Neural cell (in vitro differentiated cells): ENCODE data around the gene DLL1.

Experiments
- CTCF ChIP-seq: fragments of 450-650 bp; IDR thresholded peaks from 2 replicates; pipeline ENCODE4 v1.5.1; 2014; ENCODE audit warnings: antibody characterized with exemption, mild to moderate bottlenecking, moderate library complexity; ENCODE audit not compliant: poor library complexity, severe bottlenecking
- EP300 ChIP-seq: fragments of 450-650 bp; conservative IDR thresholded peaks from 2 replicates; pipeline ENCODE4 v1.6.1; 2014; ENCODE audit warnings: antibody characterized with exemption, mild to moderate bottlenecking, moderate library complexity; ENCODE audit not compliant: poor library complexity, severe bottlenecking
- EZH2 ChIP-seq: fragments of 200-600, 300-800 bp; shearing (Covaris generic), sonication (generic); IDR thresholded peaks from 2 replicates; pipeline ENCODE4 v1.6.1; 2014; ENCODE audit warnings: antibody characterized with exemption, low read length, borderline replicate concordance, mild to moderate bottlenecking; ENCODE audit not compliant: insufficient read depth, poor library complexity, severe bottlenecking
- POLR2AphosphoS5 ChIP-seq: IDR thresholded peaks from 2 replicates; pipeline ENCODE4 v1.6.1; 2012
- REST ChIP-seq: IDR thresholded peaks from 2 replicates; pipeline ENCODE4 v1.6.1; 2012; ENCODE audit warnings: borderline replicate concordance
- SMC3 ChIP-seq: fragments of 450-650 bp; conservative IDR thresholded peaks from 2 replicates; pipeline ENCODE4 v1.6.1; 2014; ENCODE audit warnings: antibody characterized with exemption, mild to moderate bottlenecking, moderate library complexity; ENCODE audit not compliant: poor library complexity
- TAF1 ChIP-seq: IDR thresholded peaks from 2 replicates; pipeline ENCODE4 v1.6.1; 2012; ENCODE audit warnings: low read depth

DNA sequence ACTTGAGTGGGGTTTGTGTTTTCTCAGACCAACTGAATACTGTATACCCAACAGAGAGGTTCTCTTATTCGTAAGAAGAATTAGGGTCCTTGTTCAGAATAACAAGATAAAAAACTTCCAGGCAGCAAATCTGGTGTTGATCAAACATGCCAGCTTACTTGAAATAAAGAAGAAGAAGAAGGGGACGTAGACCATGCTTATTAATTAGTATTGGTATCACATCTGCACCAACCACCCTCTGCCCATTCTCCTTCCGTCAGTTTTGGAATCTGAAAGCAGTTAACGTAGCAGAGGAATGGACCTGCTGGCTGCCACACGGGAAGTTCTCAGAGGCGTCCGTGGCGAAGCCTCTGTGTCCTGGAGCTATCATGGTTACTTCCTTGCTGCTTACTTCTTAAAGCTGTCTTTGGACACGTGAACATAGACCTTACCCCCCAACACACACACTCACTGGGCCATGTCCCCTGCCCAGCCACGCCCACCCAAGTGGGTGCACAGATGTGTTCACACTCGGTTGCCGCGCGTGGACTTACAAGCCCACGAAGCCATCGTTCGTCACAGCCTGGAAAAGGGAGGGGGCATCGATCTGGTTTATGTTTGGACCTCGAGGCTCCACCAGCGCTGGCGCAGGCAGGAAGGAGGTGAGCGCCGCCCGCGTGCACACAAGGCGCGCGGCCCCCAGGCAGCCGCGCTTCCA lies 4.1 kb upstream of the DLL1 start:
- TF ChIP-seq CTCF (no peak), EZH2 (no peak), REST (no peak), SMC3 (no peak), TAF1 (no peak), POLR2AphosphoS5 (no peak), EP300 (no peak)
